ENCODE results near the gene GFPT2.

DNA sequence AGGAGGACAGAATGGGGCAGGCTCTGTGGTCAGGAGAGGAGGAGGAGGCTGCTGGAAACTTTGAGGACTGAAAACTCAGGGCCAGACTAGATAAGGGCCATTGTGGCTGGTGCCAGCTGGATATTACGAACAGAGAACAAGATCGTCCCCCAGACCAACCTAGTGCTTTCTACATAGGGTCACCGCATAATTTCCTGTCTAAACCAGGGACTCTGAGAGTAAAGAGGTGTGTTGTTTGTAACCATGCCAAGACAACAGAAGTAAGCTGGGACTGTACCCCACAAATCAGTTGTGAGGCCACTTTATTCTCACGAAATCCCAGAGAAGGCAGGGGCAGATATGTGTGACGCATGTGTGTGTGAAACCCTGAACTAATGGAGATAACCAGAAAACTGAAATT lies 20.3 kb upstream of the GFPT2 start:
- TF ChIP-seq YY1 (IDR thresholded peaks at IDR 0.05; ENCODE audit: insufficient read depth, insufficient read length) (no peak), ZNF274 (IDR thresholded peaks at IDR 0.05; ENCODE audit: low read depth, low read length) (no peak)

Data from NT2/D1 (cell line).